Activated gamma-delta T cell treated with anti-CD3 and anti-CD28 coated beads, Interleukin-2, amount 50 U/mL, for 16 hours (primary cell): Measurements from ENCODE around the gene TENM4.

Experiments used
- DNase-seq: peaks from one replicate; pipeline ENCODE4 v3.0.0-alpha.2; 2020; ENCODE audit warnings: low read depth

The TENM4 gene

DNA sequence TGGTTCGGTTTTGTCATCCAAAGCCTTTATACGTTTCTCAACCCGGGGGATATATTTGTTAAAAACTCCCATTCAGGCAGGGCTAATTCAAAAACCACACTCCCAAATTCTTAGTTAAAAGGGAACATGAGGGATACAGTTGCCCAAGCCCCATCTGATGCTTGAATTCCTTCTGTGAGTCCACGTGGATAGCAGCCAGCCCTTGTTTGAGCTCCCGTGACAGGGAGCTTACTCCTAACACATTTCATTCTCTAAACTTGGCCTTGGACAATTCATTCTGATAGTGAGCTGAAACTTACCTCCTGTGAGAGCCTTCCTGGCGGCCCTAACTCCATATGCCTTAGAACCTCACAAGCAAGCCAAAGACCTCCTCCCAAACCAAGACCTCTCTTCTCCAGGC is 357.5 kb downstream of the TENM4 start:
- no peak for DNase-seq

DNA sequence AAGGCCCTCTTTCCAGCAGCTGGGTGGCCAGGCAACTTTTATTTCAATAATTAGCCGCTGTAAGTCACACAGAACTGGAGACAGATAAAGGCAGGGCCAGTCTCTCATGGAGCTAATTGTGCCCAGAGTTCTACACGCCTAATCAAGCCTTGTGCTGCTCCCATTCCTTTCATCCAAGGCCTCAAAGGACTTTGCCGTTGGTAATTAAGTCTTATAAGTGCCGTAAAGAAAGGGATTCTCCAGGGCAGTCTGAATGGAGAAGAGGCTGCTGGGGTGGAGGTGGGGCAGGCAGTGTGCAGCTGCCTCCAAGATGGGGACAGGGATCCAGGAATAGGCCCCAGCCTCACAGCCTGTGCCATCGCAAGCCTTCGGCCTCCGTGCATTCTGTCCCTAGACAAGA is 357.9 kb downstream of the TENM4 start:
- no peak for DNase-seq

DNA sequence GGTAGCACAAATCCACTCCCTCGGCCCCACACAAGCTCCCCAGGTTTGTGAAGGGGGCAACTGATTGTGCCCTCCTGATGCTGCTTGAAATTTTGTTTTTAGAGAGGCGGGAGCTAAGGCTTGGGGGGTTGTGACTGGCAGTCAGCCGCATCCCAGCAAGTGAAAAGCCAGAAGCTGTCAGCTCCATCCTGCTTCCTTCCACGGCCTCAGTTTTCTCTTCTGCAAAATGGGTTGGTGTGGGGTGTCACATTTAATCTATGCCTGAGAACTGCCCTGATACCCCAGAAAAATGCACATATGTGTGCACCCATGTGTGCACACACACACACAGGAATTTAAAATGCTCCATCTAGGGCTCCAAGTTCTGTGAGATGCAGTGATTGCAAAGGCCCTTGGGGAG is 358.6 kb downstream of the TENM4 start:
- DNase-seq, result no peak

DNA sequence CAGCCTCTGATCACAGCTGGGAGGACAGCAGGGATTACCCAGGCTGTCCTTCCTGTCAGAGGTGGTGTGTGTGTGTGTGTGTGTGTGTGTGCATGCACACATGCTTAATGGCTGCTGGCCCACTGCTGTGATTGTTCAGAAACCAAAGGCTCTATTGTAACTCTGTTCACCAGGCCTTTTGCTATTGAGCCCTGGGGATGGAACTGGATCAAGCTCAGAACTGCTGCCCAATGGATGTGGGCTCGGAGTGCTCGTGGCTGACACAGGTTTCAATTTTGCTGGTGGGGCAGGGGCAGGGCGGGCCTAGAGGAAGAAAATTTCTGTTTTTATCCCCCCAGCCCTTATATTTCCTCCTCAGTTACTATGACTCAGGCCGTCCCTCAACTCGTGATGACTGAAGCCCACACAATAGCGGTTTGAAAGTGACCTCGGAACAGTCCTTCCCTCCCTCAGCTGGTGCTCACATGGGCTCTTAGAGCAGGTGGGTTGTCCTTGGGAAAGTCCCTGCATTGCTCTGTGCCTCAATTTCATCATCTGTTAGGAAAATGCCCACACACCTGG is 359.3 kb downstream of the TENM4 start:
- no peak for DNase-seq

DNA sequence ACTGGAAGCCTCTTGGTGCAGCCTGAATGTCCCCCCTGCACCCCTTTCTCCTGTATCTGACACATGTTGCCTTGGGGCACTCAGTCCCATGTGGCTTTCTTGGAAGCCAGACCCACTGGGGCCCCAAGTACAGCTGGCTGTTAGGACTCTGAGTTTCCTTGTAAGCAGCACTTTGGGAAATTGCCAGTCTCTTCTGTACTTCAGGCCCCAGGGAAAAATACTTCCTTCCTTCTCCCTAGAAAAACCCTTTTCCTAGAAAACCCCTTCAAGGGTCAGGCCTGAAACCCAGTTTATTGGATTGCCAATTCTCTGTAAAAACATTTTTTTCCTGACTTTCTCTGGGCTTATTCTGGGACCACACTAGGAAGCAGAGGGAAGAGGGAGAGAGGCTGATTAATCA is 360.3 kb downstream of the TENM4 start:
- DNase-seq, result no peak

DNA sequence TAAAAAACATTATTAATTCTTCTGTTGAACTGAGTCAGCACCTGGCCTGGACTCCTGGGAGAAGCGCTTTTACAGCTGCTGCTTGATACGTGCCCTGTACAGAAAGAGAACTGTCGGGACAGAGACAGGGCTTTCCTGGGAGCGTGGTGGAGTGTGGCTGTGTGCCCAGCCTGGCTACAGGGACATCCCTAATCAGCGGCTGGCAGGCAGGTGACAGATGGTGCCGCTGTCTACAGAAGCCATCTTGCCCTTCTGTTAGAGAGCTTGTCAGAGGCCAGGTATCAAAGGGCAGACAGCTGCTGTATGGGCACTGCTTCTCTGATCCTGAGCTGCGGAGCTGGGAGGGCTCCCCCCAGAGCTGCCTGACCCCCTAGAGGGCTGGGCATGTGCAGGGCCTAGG is 361.8 kb downstream of the TENM4 start:
- DNase-seq, result no peak

DNA sequence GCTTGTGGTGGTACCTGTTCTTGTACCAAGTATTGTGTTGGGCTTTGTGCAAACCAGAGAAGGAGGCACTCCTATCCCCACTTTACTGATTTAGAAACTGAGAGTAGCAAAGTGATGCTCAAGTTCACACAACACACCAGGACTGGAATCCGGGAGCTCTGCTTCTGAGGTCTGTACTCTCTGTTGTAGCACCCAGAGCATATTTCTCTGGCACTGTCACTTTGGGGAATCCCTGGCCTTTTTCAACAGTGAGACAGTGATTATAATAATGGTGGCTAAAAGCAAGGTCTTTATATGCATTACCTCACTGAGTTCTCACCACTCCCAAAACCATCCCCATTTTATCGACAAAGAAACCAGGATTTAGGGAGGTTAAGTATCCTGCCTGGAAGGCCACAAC is 362.4 kb downstream of the TENM4 start:
- no peak for DNase-seq

DNA sequence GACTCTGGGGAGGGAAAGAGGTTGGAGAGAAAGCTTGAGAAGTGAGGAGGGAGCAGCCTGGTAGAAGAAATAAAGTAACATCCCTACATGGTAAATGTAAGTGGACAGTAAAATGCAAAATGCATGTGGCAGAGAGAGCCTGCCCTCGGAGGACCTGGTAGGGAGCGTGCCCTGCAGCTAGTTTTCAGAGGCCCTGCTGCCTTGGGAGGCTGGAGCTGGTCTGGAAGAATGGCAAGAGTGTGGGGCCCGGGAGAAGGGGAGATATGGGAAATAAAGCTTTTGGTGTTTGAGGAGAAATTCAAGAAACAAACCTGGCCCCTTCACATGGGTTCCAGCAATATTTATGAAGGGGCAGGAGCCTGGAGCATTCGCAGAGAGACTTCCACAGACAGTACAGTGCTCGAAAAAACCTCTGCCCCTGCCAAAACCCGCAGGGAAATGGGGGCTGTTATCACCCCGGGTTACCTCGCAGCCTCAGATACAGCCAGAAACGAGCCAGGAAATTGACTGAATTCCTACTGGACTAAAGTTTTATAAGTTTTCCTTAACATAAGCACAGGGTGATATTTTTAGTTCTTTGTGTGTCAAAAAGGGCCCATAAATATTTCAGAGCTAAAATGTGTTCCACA is 363.0 kb downstream of the TENM4 start:
- DNase-seq, result no peak

DNA sequence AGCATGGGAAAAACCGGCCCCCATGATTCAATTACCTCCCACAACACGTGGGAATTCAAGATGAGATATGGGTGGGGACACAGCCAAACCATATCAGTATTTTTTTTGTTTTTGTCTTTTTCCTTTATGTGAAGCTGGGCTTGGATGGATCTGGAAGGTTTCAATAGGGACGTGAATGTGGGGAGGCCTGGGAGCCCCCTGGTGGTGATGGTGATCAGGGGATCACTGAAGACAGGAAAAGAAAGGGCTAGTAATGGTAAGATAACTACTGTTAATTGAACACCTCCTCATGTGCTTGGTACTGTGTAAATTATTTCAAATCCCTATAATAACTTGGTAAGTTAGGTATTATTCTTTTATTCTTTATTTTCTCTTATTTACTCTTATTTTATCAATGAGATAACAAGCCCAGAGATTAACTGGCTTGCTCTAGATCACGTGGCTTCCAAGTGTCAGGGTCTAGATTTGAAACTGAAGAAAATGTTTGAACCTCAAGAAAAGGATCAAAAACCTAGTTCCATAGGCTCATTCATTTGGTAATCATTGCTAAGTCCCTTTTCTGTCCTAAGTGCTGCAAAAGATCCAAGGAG is 364.2 kb downstream of the TENM4 start:
- no peak for DNase-seq

DNA sequence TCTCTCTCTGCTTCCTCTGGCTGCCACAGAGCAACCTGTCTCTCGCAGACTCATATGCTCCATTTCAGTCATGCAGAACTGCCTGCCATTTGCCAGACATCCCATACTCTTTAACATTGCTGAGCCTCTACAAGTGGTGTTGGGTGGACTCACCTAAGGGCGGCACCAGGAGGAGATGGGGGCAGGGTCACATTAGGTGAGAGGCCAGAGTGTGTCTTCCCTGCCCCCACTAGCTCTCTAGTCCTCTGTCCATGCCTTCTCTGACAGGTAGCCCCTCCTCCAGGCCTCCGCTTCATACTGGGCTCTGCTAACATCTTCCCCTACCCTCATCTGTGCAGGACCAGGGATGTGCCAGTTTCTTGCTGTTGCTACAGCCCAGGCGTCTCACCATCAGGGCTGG is 366.3 kb downstream of the TENM4 start:
- no peak for DNase-seq

DNA sequence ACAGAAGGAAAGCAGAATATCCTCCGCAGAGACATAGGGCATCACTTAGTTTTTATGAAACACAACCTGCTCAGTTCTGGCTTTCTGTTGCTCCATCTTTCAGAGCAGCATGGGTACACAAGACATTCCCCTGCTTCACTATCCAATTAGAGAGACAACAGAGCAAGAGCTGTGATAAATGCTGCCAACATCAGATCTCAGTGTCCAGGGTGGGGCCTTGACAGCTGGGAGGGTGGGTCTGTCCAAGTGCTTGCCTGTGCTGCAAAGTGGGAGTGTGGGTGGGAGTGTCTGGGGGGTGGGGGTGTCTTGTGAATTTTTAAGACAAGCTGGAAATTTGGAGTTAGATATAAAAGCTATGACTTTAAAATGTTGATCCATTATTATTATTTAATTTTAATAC is 369.6 kb downstream of the TENM4 start:
- DNase-seq, result no peak

DNA sequence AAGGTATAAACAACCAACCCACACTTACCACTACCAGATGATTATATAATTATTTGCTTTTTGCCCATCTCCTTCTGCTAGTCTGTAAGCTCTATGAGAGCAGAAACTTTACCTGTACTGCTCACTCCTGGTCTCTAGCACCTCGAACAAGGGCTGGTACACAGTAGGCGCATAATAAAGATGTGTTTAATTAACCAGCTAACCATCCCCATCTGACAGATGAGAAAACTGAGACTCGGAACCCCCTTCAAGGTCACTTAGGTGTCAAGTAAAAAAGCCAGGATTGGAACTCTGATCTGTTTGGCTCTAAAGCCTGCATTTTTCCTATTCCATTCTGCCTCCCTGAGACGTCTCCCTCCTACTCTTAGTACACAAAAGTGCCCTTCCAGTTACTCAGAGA is 370.3 kb downstream of the TENM4 start:
- DNase-seq, result no peak

DNA sequence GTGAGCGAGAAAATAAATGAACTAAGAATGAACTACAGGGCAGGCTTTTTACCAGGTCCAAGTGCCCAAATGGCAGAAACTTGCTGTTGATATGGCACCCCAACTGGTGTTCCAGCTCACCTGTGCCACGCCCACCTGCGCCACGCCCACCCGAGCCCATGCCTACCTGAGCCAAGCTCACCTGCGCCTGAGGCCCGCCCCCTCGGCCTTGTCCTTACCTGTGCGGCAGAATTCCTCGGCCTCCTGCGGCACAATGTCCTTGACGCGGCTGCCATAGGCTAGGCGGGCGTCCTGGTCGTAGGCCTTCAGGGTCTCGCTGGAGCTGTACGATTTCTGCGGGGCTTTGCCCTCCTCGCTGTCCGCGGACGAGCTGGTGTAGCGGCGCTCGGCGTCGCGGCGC is 371.3 kb downstream of the TENM4 start:
- DNase-seq, result no peak

DNA sequence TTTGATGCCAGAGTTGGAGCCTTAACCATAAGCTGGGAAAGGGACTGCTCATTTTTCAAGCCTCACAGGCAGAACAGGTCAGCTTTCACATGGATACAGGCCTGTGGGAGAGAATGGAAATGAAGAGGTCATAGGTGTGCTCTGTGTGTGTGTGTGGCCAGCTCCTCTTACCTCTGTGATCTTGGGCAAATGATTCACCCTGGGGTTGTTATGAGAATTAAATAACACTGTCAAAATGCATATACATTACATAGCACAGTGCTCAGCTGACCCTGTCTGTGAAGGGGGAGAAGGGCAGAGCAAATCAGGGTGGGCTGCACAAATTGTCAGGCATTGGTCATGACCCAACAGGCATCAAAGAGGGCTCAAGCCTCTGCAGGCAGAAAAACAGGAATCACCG is 372.5 kb downstream of the TENM4 start:
- DNase-seq, result no peak

DNA sequence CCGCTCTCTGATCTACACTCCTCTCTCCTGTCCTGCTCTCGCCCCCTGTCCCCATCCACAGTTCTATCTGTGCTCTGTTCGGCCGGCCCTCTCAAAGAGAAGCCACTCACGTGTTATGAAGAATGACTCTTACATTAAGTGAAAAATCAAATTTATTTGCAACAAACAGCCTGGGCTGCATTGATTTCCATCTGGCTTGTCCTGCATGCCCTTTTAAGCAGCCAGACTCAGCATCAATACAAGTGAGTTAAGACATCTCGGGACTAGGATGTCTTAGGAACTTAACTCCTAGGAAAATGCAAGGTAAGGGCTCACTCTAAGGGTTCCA is 373.5 kb downstream of the TENM4 start:
- no peak for DNase-seq

DNA sequence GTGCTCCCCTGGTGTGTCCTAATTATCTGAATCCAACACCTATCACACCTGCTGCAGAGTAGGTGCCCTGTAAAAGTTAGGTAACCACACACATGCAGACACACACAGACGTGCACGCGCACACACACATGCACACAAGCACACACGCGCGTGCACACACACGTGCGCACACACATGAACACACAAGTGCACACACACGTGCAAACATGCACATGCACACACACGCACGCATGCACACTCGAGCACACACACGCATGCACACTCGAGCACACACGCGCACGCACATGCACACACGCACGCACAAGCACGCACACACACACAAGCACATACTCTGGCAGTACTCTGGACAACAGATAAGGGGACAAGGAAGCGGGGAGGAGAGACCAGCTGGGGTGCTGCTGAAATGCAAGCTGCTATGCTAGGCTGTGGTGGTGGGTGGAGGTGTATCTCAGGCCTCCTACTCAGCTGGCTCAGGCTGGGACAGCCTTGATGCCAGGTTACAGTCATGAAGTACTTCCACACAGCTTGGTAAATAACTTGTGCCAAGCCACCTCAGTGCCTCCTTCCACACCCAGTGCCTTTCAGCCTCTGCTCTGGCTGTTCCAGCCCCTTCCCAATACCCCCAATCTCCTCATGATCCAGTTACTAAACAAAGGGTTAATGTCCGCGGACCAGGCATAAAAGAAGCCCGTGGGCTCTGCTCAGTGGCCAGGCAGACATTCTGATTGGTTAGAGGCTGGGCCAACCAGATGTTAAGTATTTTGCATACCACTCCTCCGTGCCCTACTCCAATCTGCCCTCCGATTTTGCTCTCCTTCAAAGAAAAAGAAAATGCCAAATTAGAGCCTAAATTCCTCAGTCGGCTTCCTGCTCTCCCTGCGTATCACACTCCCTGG is 374.1 kb downstream of the TENM4 start:
- DNase-seq, result no peak

DNA sequence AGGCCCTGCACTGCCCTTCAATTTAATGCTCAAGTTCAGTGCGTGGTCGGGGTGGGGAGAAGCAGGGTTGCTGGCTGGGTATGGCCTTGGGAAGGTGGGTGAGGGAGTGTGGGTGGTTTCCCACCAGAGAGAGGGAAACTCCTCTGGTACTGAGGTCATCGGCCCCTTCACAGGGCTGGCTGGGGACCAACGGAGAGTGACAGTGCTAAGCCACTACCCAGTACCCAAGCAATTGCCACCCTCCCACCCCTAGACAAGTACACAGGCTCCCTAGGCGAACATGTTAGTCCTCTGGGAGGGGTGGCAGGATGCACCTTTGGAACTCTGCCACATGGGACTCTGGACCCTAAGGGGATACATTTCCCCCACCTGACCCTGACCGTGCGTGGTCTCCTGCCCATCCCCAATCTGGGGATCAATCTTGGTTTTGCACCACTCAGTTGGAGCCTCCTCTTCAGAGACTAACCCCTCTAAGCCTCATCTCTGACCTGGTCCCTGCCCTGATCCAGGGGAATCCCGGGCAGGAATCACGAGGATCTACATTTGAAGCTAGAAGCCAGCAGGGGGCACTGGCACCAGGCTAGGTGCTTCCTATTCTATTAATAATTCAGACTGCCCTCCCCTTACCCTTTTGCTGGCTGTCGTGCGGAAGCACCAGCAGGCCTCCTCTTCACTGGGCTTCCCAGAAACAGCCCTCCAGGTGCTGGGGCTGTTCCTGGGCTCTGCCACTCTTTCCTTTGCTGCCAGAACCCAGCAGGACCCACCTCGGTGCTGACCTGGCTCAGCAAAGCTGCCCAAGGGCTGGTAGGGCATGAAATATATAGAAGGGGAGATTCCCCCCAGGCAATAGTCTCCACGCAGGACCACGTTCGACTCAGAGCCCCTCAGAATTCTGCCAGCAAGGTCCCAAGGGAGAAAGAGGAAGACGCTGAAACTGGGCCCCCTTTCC is 377.7 kb downstream of the TENM4 start:
- DNase-seq, result no peak

DNA sequence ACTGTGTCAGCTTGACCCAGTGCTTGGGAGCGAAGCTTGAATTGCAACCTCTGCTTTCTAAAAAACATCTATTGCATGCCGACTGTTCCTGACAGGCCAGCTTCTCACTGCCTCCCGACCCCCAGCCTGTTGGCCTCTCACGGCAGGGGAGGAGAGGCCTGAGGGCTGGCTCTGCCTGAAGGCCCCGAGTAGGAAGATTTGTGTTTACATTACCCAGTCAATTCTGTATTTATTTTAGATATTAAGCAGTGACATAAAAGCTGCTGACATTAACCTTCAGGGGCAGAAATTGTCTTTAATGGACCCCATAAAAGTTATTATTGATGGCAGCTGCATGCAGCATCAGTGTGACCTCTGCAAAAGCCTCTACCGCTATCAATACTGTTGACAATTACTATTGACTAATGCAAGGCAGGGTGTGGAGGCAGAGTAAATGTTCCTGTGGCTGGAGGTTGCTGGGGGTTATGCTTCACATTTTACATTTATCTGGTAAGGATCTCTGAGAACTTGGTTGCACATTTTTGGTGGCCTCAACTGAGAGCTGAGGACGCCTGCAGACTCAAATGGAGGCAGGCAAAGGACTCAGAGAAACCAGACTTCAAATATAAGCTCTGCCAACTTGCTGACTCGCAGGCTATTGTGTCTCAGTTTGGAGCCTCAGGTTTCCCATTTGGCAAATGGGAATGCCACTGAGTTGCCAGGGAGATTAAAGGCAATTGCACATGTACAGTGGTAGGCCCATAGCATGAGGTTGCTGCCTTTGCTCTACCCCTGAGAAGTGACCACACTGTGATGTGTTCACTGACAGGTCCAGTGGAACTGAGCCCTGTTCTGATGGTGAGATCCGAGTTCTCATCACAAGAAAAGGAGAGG is 380.5 kb downstream of the TENM4 start:
- DNase-seq, result no peak

DNA sequence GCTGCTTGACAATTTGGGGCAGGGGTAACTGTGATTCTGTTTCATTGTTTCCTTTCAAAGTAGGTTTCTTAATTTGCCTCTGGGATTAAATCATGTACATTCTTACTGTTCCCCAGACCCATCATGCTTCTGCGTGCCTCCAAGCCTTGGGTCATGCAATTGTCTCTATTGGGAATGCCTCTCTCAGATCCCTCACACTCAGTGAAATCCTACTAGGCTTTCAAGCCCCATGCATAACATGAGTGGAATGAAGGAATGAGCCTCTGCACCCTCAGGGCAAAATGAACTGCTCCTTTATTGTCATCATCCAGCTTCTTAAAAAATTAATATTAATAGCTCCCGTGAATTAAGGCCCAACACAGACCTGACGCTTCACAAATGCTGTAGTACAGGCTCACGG is 381.7 kb downstream of the TENM4 start:
- DNase-seq, result no peak

DNA sequence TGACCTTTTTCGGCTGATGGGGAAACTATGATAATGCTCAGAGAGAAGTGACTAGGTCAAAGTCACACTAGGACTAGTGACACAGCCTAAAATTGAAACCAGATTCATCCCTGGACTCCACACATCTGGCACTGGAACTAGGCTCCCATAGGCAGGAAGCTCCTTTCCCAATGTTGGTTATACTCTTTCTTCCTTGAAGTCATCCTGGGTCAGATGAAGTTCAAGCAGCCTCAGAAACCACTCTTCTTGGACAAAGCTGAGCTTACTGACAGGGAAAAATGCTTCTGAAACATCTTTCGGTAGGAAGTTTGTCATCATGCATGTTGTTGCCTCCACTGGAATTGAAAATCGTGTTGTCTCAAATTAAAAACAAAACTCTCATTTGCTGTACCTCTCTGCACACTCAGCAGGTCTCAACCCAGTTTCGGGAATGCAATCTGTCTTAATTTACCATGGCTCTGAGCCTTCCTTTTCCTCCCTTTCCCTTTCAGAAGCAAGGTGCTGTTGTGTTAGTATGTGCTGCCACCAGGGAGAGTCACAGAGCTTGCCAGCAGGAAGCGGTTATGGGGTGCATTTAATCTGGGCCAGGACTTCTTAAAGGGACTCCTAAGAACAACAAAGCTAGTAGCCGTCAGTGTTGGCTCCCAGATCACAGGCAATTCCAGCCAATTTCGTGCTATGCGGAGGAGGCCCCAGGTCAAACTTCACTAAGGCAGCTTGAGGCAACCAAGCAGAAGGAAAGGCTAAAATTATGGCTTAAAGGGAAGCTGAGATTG is 384.8 kb downstream of the TENM4 start:
- no peak for DNase-seq
